GM19240 (cell line): Measurements from ENCODE around the gene PRKRA.
"Not testable (repeated sequence)": the region's sequence is repeated elsewhere in the genome, so short reads cannot be mapped to it uniquely, and the experiment has no call there.

Experiments used
- DNase-seq: peaks from one replicate; pipeline ENCODE4 v3.0.0; 2011; ENCODE audit warnings: low spot score; ENCODE audit not compliant: insufficient read length

The PRKRA gene

DNA sequence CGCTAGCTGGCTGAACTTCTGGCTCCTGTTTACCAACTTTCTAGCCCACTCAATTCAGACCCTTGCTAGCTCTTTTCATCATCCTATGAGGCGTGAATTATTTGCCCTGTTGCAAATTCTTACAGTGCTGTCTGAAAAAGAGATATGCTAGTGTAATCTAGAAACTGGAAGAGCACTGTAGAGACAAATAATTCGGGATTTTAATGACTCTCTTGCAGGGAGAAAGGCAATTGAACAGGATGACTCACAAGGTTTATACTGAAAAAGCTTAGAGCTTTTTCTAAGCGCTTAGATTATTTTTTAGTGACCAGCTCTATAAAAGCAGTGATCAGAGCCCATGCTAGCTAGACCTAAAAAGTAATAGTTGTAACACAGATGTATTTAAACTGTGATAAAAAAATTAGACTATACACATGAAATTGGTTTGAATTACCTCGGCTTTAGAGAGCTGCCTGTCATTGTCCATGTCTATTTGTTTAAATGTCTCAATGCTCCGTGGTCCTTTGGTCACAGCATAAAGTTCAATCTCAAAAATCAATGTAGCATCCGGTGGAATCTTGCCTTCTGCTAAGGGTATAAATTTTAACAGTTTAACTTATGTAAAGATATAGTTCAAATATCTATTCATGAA is 18.4 kb upstream of the PRKRA start:
- DNase-seq = no peak

DNA sequence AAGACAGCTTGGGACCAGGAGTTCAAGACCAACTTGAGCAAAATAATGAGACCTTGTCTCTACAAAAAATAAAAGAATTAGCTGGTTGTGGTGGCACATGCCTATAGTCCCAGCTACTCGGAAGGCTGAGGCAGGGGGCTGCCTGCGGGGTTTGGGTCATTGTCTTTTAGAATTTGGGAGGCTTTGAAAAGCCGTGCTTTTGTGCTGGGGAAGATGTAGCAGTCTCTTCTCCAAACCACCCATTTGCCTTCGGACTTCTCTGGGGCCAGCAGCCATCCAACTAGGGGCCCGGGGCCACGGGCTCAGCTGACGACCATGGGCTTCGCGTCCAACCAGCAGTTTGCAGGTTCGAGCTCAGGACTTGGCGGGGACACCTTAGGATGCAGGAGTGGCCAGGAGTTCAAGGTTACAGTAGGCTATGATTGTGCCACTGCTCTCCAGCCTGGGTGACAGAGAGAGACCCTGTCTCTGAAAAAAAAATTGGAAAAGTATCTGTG is 6.5 kb upstream of the PRKRA start:
- DNase-seq = no peak

DNA sequence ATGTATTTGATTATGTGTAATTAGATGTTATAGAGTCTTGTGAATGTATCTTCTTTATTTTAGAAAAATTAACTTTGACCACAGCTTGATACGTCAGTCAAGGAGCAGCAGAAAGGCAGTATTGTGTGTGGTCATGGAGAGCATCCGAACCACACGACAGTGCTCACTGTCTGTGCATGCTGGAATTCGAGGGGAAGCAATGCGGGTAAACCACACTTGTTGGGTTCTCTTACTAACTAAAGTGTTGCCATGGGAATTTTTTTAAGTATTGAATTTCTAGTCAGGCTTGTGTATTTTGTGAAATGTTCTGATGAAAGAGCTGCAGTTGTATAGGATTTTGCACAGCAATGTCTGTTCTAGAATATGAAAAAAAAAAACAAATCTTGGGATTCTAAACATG is 5.0 kb upstream of the PRKRA start:
- no peak for DNase-seq

- no peak for DNase-seq
These were observed 1.9 kb upstream of the PRKRA start for GRCh38 chr2:178452870-178453269.

- DNase-seq = no peak
These were observed 1.4 kb upstream of the PRKRA start for GRCh38 chr2:178452334-178452733.

DNA sequence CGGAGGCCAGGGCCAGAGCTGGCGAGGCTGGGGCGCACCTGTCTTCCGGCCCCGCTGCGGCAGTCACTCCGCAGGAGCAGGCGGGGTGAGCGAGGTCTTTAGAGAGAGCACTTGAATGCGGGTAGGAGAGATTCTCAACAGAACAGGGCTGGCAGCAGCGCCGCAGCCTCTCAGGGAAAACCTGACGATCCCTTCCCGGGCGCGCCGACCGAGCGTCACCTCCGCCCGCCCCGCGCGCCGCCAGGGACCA is 526 bp downstream of the PRKRA start:
- DNase-seq = peak; percentile 27

- DNase-seq = no peak
These were observed 1.1 kb downstream of the PRKRA start for GRCh38 chr2:178449700-178450523.

GRCh38 chr2:178448968-178449661 is 1.9 kb downstream of the PRKRA start:
- DNase-seq = no peak

- DNase-seq = no peak
These were observed 9.5 kb downstream of the PRKRA start for GRCh38 chr2:178441426-178441825.

DNA sequence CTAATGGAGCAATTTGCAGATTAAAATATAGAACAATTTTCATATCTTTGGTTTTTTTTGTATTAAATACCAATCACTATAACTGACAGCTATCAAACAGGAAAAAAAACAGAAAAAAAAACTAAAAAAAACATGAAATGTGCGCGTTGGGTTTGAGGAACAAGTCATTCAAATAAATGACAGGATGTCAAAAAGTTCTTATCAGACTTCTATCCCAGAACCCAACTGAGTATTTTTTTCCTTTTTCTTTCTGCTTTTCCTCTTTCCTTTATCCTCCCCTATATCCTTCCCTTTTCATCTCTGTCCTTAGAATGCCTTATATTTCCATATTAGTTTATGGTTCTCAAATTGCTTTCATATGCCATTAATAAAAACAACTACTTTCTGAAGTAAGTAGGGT is 14.3 kb downstream of the PRKRA start:
- DNase-seq = no peak

DNA sequence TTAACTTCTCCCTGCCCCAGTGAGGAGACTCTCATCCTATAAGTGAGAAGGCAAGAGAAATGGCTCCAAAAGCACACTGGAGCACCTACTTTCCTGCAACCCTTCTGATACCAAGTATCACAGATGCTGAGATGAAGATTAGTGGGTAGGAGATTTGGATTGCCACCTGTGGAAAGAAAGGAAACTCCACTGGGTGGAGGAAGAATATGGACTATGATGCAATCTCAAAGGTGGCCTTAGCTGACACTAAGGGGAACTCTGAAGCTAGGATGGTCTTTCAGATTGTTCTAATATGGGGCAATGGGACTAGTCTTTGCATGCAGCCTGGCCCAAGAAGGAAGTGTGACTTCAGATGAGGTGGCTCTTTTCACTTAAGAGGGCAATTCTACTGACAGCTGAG is 21.6 kb downstream of the PRKRA start:
- DNase-seq = no peak

DNA sequence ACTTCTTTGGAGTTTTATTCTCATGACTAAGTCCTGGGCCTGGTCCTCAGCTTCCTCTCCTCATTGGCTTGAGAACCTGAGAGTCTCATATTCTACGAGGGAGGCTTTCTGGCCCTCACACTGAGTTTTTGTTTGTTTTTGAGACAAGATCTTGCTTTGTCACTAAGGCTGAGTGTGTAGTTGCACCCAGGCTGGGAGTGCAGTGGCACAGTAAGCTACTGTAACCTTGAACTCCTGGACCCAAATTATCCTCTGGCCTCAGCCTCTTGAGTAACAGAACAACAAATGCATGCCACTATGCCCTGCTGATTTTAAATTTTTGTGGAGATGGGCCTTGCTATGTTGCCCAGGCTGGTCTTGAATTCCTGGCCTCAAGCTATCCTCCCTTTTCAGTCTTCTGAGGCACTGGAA is 22.6 kb downstream of the PRKRA start:
- no peak for DNase-seq

GRCh38 chr2:178427458-178427857 is 23.5 kb downstream of the PRKRA start:
- DNase-seq = no peak

DNA sequence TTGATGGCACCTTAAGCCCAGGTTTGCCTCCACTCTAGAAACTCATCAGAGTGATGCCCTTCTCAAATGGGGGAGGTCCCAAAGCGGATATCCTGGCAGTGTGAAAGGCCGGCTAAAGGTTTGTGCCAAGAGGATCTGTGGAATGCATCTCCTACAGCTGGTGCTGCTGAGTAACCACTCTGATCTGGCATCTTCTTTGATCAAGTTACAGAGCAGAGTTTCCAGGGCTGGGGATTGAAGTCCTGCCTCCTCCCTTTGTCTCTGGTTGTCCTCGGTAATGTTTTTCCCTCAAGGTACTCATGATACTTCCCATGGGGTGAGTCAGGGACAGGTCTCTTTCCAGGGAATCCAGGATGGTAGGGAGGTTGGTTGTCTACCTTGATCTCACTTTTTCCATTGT is 24.6 kb downstream of the PRKRA start:
- DNase-seq = no peak

DNA sequence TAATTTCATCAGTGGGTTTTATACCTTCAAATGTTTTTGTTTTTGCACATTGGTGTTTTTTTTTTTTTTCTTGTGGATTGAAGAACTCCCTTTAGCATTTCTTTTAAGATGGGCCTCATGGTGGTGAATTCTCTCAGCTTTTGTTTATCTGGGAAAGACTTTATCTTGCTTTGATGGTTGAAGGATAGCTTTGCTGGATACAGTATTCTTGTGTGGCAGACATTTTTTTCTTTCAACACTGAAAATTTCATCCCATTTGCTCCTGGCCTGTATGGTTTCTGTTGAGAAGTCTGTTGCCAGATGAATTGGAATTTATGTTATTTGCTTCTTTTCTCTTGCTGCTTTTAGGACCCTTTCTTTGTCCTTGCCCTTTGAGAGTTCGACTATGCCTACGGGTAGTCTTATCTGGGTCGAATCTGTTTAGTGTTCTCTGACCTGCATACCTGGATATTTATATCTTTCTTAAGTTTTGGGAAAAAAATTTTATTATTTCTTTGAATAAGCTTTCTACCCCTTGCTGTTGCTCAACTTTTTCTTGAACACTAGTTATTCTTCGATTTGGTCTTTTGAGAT is 25.6 kb downstream of the PRKRA start:
- no peak for DNase-seq

DNA sequence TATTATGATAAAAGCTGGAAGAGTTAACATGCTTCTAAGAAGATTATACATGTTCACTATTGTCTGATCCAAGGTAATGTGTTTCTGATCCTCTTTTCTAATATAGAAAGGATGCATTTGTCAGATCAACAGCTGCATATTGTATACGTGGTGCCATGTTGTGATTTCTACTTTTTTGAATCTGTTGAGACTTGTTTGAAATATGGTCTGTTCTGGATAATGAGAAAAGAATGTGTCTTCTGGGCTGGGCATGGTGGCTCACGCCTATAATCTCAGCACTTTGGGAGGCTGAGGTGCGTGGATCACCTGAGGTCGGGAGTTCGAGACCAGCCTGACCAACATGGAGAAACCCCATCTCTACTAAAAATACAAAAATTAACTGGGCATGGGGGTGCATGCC is 27.2 kb downstream of the PRKRA start:
- not testable (repeated sequence) for DNase-seq

GRCh38 chr2:178422097-178422496 is 28.9 kb downstream of the PRKRA start:
- DNase-seq = no peak

DNA sequence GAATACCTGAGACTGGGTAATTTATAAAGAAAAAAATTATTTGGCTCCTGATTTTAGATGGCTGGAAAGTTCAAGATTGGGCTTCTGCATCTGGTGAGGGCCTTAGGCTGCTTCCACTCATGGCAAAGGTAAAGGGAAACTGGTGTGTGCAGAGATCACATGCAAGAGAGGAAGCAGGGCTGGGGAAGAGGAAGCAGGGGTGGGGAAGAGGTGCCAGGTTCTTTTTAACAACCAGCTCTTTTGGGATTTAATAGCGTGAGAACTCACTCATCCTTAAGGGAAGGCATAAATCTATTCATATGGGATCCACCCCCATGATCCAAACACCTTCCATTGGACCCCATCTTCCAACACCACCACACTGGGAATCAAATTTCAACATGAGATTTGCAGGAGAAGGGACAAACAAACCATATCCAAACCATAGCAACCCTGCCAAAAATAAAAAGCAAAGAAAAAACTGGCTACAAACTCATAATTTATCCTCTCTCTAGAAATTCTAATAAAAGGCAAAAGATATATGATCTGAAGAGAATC is 30.4 kb downstream of the PRKRA start:
- no peak for DNase-seq

- no peak for DNase-seq
These were observed 31.9 kb downstream of the PRKRA start for GRCh38 chr2:178419123-178419522.

DNA sequence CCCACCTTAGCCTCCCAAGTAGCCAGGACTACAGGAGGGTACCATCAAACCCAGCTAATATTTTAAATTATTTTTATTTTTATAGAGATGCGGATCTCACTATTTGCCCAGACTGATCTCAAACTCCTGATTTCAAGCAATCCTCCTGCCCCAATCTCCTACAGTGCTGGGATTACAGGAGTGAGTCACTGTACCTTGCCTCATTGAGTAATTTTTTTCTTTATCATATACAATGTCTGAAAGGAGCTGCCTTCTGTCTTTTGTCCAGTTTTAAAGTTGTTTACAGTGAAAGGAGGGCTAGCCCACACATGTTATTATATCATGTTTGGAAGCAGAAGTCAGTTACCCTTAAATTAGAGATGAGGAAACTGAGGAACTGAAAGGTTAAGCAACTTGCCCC is 32.5 kb downstream of the PRKRA start:
- no peak for DNase-seq

DNA sequence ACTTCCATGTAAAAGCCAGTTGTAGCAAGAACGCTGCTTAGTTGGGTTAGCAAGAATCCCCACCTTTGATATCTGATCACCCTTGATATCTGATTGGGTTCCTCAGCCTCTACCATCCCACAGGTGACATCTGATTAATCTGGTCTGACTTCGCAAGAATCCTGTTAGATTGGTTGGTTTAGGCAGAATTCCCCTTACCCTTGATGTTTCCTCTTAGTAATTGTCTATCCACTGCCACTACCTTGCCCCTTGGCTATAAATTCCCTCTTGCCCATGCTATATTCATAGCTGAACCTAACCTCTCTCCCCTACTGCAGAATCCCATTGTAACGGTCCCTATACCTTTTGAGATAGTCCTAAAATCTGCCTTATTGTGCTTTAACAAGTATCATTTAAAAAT is 33.1 kb downstream of the PRKRA start:
- DNase-seq = no peak

DNA sequence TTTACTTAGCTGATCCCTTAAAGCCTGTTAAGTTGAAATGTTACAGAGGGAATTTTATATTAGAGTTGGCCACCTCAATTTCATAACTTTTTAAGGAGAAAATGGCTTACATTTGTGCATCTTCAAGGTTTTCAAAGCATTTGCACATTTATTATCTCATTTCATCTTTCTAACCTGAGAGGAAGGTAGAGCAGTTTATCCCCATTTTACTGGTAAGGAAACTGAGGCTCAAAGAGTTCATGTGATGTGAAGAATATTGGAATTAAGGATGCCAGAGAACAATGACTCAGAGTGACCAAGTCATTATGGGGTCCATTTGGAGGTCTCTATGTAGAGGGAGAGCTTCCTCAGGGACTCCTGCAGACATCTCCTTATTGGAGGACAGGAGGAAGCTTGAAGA is 35.0 kb downstream of the PRKRA start:
- DNase-seq = no peak
